Measurements from ENCODE around the gene TP53BP1.

The TP53BP1 gene

GRCh38 chr15:43378601-43379000 lies 114.4 kb downstream of the TP53BP1 start:
- H3K27ac Mint-ChIP-seq = peak overlapping the region in 1 of 2 donors; percentile 62
- ATAC-seq = no peak
- no peak for DNase-seq
- H3K4me1 Mint-ChIP-seq = peaks cover 17% of the 10 kb centered on the region
- no peak overlapping the region for H3K4me3 Mint-ChIP-seq
- H3K27me3 Mint-ChIP-seq = no peaks in the 10 kb centered on the region
- no peaks in the 10 kb centered on the region for H3K9me3 Mint-ChIP-seq

DNA sequence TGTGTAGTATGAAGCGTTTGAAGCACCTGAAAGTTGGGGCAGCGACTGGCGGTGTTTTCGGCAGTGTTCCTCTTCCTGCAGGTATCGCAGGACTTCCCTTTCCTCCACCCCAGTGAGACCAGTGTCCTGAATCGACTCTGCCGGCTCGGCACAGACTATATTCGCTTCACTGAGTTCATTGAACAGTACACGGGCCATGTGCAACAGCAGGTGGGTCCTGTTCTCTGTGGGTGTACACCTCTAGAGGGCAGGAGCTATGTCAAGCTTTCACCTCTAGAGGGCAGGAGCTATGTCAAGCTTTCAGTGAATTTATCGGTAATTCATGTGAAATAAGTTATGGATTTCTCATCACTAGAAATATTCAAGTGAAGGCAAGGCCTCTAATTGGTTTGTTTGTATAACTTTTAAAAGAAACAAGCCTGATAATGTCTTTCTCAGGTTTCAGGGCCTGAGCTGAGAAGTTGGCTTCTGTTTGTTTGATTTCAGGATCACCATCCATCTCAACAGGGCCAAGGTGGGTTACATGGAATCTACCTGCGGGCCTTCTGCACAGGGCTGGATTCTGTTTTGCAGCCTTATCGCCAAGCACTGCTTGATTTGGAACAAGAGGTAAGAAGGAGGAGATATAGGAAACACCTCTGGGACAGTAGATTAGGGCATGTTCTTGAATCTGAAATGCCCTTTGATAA lies 116.8 kb downstream of the TP53BP1 start:
- H3K4me1 Mint-ChIP-seq = peaks cover 35% of the 10 kb centered on the region

GRCh38 chr15:43370975-43371974 lies 121.7 kb downstream of the TP53BP1 start, which contains the start of the genes TUBGCP4 and ZSCAN29:
Gene TUBGCP4, plus strand, starts transcription at chr15:43371101. Its CDS starts 254 bp downstream, at chr15:43371355.
Gene ZSCAN29, minus strand, starts transcription at chr15:43371043. Its CDS starts 1,130 bp downstream, at chr15:43369913.
- Mint-ChIP-seq H3K4me1 (peaks cover 71% of the 10 kb centered on the region), H3K4me3 (peak within 1 kb of the TSS; percentile 88 to 99), H3K27ac (peak within 1 kb of the TSS; percentile 95), H3K9me3 (peaks cover 11 to 20% of the 10 kb centered on the region in 2 donors), H3K27me3 (no peaks in the 10 kb centered on the region)
- ATAC-seq (peak; percentile 92), DNase-seq (peak; percentile 84 to 85)

More for the DNA sequence above, 116.8 kb downstream of the TP53BP1 start:
- DNase-seq (peak in 1 of 2 donors; percentile 25), ATAC-seq (peak; percentile 70)
- no peaks in the 10 kb centered on the region for H3K27me3 Mint-ChIP-seq
- H3K27ac Mint-ChIP-seq = no peak overlapping the region
- no peak overlapping the region for H3K4me3 Mint-ChIP-seq
- H3K9me3 Mint-ChIP-seq = no peaks in the 10 kb centered on the region

DNA sequence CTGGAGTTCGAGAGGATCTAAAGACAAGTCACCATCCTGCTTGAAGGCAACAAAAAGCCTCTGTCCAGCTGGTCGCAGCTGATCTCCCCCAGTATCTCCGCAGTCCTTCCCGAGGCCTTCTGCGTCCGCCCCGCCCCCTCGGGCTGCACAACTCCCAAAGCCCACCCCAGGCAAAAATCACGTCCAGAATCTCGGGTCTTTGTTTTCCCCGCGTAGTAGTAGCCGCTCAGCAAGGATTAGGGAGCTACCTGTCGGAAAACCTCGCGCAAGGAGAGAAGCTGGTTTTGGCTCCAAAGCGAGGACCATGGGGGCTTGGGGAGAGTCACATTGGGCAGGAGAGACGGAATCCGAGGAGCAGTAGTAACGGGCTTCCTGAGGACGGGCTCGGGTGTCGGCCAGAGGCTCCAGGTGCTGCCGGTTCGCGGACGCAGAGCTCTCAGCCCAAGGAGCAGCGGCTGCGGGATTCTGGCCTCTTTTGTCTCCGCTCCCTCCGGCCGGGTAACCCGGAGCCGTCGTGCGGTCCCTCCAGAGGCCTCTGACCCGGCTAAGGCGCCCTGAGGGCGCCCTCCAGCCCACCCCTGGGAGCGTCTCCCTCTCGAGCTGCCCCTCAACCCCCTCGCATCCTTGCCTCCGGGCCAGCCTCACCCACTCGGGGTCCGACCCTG lies 122.5 kb downstream of the TP53BP1 start:
- ATAC-seq = peak; percentile 80
- Mint-ChIP-seq H3K4me1 (peaks cover 68% of the 10 kb centered on the region), H3K27ac (peak overlapping the region; percentile 84 to 95), H3K9me3 (peaks cover 11 to 25% of the 10 kb centered on the region in 2 donors), H3K4me3 (peak overlapping the region; percentile 88 to 99), H3K27me3 (no peaks in the 10 kb centered on the region)
- DNase-seq = no peak

DNA sequence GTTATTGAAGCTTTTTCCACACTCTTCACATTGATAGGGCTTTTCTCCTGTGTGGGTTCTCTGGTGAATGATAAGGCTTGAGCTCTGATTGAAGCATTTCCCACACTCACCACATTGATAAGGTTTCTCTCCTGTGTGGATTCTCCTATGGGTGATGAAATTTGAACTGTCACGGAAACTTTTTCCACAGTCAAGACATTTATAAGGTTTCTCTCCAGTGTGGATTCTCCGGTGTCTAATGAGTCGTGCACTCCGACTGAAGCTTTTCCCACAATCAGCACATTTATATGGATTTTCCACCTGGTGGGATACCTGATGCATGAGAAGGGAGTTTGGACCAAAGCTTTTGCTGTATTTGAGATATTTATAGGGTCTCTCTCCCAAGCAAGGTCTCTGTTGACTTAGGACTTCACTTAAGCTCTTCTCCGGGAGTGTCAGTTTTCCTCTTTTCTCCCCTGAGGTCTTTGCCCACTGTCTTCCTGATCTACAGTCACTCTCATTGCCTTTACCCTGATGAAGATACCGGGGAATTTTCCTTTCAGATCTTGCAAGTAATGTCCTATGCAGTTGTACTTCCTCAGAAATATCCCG lies 131.5 kb downstream of the TP53BP1 start:
- Mint-ChIP-seq H3K27me3 (no peaks in the 10 kb centered on the region), H3K27ac (no peak overlapping the region), H3K4me1 (peaks cover 12% of the 10 kb centered on the region), H3K9me3 (peaks cover 35 to 42% of the 10 kb centered on the region in 2 donors), H3K4me3 (no peak overlapping the region)
- ATAC-seq = no peak
- DNase-seq = no peak

GRCh38 chr15:43360821-43361220 lies 132.1 kb downstream of the TP53BP1 start:
- Mint-ChIP-seq H3K9me3 (peaks cover 35 to 37% of the 10 kb centered on the region in 2 donors), H3K27me3 (no peaks in the 10 kb centered on the region), H3K4me3 (no peak overlapping the region), H3K27ac (no peak overlapping the region), H3K4me1 (peaks cover 8% of the 10 kb centered on the region)
- no peak for ATAC-seq
- DNase-seq = no peak

Data from stimulated activated naive CD8-positive, alpha-beta T cell treated with anti-CD3 and anti-CD28 coated beads, Interleukin-15, amount 100 ng/mL, for 72 hours (primary cell).